Keratinocyte (primary cell): ENCODE results near the gene LCP2. TPM values are rescaled to one million over a fixed set of nuclear protein-coding genes. Genes with fewer than 3 reads are reported as not detected.

ENCODE experiments used
- DNase-seq: peaks from one replicate; pipeline ENCODE4 v3.0.0-alpha.2; 2011; ENCODE audit warnings: low read depth, missing footprints, low spot score
- FAIRE-seq: peaks from 2 replicates; lab custom pipeline; 2011; peaks lifted over from hg19 to GRCh38; lab: Jason Lieb, UNC
- H2AFZ ChIP-seq: 2 replicates; pipeline ENCODE4 v1.6.0; 2012; ENCODE audit warnings: low read length, control low read depth, inconsistent platforms; ENCODE audit not compliant: control insufficient read depth
- H3K27ac ChIP-seq: 2 replicates; pipeline ENCODE4 v1.5.1; 2011; ENCODE audit warnings: low read length; ENCODE audit not compliant: control insufficient read depth, insufficient read depth
- H3K27me3 ChIP-seq: 3 replicates; pipeline ENCODE4 v1.6.0; 2011; ENCODE audit warnings: low read length; ENCODE audit not compliant: control insufficient read depth, insufficient read depth; ENCODE audit errors: extremely low read depth
- H3K36me3 ChIP-seq, 2 experiments: 2 replicates in 1 of 2; 3 replicates in 1 of 2; pipeline ENCODE4 v1.5.1; 2011; ENCODE audit warnings: low read length in 2 of 2, mild to moderate bottlenecking in 1 of 2; ENCODE audit not compliant: control insufficient read depth in 2 of 2, insufficient read depth in 2 of 2; ENCODE audit errors: extremely low read depth in 1 of 2
- H3K4me1 ChIP-seq: 3 replicates; pipeline ENCODE4 v1.5.1; 2011; ENCODE audit warnings: low read length; ENCODE audit not compliant: control insufficient read depth, insufficient read depth; ENCODE audit errors: extremely low read depth
- H3K4me2 ChIP-seq: 3 replicates; pipeline ENCODE4 v1.6.0; 2011; ENCODE audit warnings: low read depth, low read length; ENCODE audit not compliant: control insufficient read depth, insufficient read depth; ENCODE audit errors: extremely low read depth
- H3K4me3 ChIP-seq, 3 experiments: fragments of 200-600 bp in 1 of 3; sonication (generic) in 1 of 3; 2 replicates in 2 of 3; 3 replicates in 1 of 3; pipeline ENCODE4 v1.5.1; 2011 to 2016; ENCODE audit warnings: low read length in 3 of 3, mild to moderate bottlenecking in 3 of 3, control low read depth in 2 of 3, inconsistent platforms in 1 of 3, low read depth in 1 of 3, mixed read lengths in 1 of 3, mixed run types in 1 of 3, moderate library complexity in 1 of 3; ENCODE audit not compliant: control insufficient read depth in 2 of 3, insufficient read depth in 2 of 3; ENCODE audit errors: extremely low read depth in 1 of 3
- H3K79me2 ChIP-seq: 2 replicates; pipeline ENCODE4 v1.6.0; 2012; ENCODE audit warnings: low read length; ENCODE audit not compliant: control insufficient read depth, insufficient read depth
- H3K9ac ChIP-seq: 3 replicates; pipeline ENCODE4 v1.6.0; 2011; ENCODE audit warnings: low read length; ENCODE audit not compliant: control insufficient read depth, insufficient read depth; ENCODE audit errors: extremely low read depth
- H3K9me1 ChIP-seq: 3 replicates; pipeline ENCODE4 v1.6.0; 2011; ENCODE audit warnings: low read length; ENCODE audit not compliant: control insufficient read depth, insufficient read depth; ENCODE audit errors: extremely low read depth
- H3K9me3 ChIP-seq: 2 replicates; pipeline ENCODE4 v1.5.1; 2012; ENCODE audit warnings: low read depth, low read length; ENCODE audit not compliant: control insufficient read depth
- H4K20me1 ChIP-seq: 3 replicates; pipeline ENCODE4 v1.6.0; 2011; ENCODE audit warnings: low read length; ENCODE audit not compliant: control insufficient read depth, insufficient read depth; ENCODE audit errors: extremely low read depth
- EZH2 ChIP-seq: IDR thresholded peaks from one replicate; pipeline ENCODE4 v1.6.1; 2012; ENCODE audit warnings: inconsistent platforms, mild to moderate bottlenecking, low read length, moderate library complexity
- dilution Hi-C: fragments of 300-500 bp; cut with MboI; formaldehyde crosslinking; loops from one replicate; pipeline ENCODE4 v1.7.0; 2020; ENCODE audit warnings: low sequenced_read_pairs; ENCODE audit not compliant: extremely low pct_ligation_motif_present
- polyA plus RNA-seq, 5 experiments: library from polyadenylated mRNA; depleted of rRNA in 3 of 5; stranded (reverse) in 3 of 5; stranded (forward) in 1 of 5; unstranded in 1 of 5; fragments of >200 nt; gene quantifications; 1 replicate in 1 of 5; 2 replicates in 3 of 5; 3 replicates in 1 of 5; pipeline versions ENCODE4 v1.2.1 to v1.2.3, GENCODE V29; 2011 to 2012; ENCODE audit warnings: missing spikeins in 2 of 5, low read depth in 1 of 5, low replicate concordance in 1 of 5
- TF ChIP-seq, protein P1 (sequence below), 3 experiments: IDR thresholded peaks in 1 of 3; conservative IDR thresholded peaks in 1 of 3; optimal IDR thresholded peaks in 1 of 3; 2 replicates in 2 of 3; 3 replicates in 1 of 3; pipeline versions ENCODE3 to v1.5.1; 2011; ENCODE audit warnings: low read length in 3 of 3, mild to moderate bottlenecking in 3 of 3, moderate library complexity in 2 of 3, control low read depth in 1 of 3, inconsistent platforms in 1 of 3; ENCODE audit not compliant: insufficient read depth in 2 of 3; ENCODE audit errors: extremely low read depth in 1 of 3

LCP2 gene
- polyA plus RNA-seq, 1 donor (not counting 4 experiments of a cell fraction or from before 2014, with no cell fraction given): not detected

DNA sequence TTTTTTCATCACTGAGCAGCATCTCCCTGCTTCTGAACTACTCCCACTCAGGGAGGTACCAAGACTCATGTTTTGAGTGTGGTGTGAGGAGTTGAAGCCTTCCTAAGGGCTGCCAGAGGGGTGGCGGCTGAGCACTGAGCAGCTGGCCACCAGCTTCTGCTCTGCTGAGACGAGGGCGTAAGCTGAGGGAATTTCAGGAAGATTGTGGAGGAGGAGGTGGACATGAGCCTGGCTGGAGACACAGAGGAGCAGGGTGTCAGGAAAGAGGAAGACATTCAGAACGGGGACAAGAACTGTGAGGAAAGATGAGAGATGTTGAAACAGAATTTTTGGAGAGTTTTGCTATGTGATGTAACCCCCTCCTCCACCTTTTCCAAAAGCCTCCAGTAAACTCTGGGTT is 7.8 kb downstream of the LCP2 start:
- Histone ChIP-seq H3K4me2 (no peak overlapping the region), H3K9me1 (no peaks in the 10 kb centered on the region), H3K4me1 (no peaks in the 10 kb centered on the region), H2AFZ (no peak overlapping the region), H3K4me3 (no peak overlapping the region), H3K9ac (no peak overlapping the region), H3K27ac (no peak overlapping the region), H3K9me3 (no peaks in the 10 kb centered on the region), H4K20me1 (no peaks in the 10 kb centered on the region), H3K79me2 (no peaks in the 10 kb centered on the region), H3K36me3 (no peaks in the 10 kb centered on the region), H3K27me3 (no peaks in the 10 kb centered on the region)
- TF ChIP-seq, protein P1, sequence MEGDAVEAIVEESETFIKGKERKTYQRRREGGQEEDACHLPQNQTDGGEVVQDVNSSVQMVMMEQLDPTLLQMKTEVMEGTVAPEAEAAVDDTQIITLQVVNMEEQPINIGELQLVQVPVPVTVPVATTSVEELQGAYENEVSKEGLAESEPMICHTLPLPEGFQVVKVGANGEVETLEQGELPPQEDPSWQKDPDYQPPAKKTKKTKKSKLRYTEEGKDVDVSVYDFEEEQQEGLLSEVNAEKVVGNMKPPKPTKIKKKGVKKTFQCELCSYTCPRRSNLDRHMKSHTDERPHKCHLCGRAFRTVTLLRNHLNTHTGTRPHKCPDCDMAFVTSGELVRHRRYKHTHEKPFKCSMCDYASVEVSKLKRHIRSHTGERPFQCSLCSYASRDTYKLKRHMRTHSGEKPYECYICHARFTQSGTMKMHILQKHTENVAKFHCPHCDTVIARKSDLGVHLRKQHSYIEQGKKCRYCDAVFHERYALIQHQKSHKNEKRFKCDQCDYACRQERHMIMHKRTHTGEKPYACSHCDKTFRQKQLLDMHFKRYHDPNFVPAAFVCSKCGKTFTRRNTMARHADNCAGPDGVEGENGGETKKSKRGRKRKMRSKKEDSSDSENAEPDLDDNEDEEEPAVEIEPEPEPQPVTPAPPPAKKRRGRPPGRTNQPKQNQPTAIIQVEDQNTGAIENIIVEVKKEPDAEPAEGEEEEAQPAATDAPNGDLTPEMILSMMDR (optimal IDR thresholded peaks at IDR 0.05 in 1 of 3, IDR thresholded peaks at IDR 0.05 in 1 of 3, conservative IDR thresholded peaks at IDR 0.05 in 1 of 3; ENCODE audit: extremely low read depth in 1 of 3, insufficient read depth in 2 of 3, low read length in 3 of 3): no peak
- no peak for TF ChIP-seq EZH2
- DNase-seq: no peak
- dilution Hi-C loops: no loop called here
- no peak for FAIRE-seq

DNA sequence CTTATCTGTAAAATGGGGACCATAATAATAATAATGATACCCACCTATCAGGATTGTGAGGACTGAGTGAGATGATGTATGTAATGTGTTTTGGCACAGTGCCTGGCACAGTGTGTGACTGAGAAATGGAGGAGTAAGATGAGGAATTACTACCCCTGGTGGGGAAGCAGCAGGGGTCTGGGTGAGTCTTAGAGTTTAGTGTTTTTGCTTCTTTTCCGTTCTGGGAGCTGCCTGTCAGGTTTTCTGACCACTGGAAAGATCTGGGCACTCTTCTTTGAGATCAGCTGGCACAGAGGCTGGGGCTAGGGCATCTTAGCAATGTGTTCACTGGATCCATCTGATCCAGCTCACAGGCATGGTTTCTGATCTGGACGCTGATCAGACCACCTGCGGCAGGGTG is 8.5 kb downstream of the LCP2 start:
- Histone ChIP-seq H3K4me2 (no peak overlapping the region), H3K9me3 (no peaks in the 10 kb centered on the region), H3K36me3 (no peaks in the 10 kb centered on the region), H2AFZ (no peak overlapping the region), H3K4me1 (no peaks in the 10 kb centered on the region), H3K27ac (no peak overlapping the region), H4K20me1 (no peaks in the 10 kb centered on the region), H3K79me2 (no peaks in the 10 kb centered on the region), H3K9ac (no peak overlapping the region), H3K9me1 (no peaks in the 10 kb centered on the region), H3K27me3 (no peaks in the 10 kb centered on the region), H3K4me3 (no peak overlapping the region)
- FAIRE-seq (no peak), DNase-seq (no peak)
- no peak for TF ChIP-seq EZH2
- TF ChIP-seq, protein P1 (optimal IDR thresholded peaks at IDR 0.05 in 1 of 3, IDR thresholded peaks at IDR 0.05 in 1 of 3, conservative IDR thresholded peaks at IDR 0.05 in 1 of 3; ENCODE audit: extremely low read depth in 1 of 3, insufficient read depth in 2 of 3, low read length in 3 of 3): no peak
- dilution Hi-C loops: no loop called here
